ENCODE results near the gene MKLN1. TPM values are rescaled to one million over a fixed set of nuclear protein-coding genes. Genes with fewer than 3 reads are reported as not detected.

The MKLN1 gene
- total RNA-seq, 1 donor from 2014 or later, result 66.3 TPM

DNA sequence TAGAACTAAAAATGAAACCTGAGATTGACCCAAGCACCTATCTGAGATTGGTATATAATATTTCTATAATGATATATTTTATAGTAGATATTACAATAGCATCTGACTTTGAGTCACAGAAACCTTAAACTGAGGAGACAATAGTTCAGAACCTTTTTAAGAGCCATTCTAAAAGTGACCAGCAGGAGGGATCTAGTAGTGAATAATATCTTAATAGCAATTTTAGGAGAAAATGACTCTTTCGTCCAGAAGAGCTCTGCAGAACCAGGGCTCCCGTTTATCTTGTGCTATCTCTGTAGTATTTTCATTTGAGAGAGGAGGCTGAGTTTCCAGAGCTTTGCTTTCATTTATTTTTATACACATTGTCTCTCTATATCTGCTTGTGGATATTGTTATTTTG is 160.7 kb downstream of the MKLN1 start:
- DNase-seq (ENCODE audit: low spot score), result no peak
- no peak overlapping the region for H3K27ac Mint-ChIP-seq (ENCODE audit: unreplicated experiment)
- TF ChIP-seq, protein P1, sequence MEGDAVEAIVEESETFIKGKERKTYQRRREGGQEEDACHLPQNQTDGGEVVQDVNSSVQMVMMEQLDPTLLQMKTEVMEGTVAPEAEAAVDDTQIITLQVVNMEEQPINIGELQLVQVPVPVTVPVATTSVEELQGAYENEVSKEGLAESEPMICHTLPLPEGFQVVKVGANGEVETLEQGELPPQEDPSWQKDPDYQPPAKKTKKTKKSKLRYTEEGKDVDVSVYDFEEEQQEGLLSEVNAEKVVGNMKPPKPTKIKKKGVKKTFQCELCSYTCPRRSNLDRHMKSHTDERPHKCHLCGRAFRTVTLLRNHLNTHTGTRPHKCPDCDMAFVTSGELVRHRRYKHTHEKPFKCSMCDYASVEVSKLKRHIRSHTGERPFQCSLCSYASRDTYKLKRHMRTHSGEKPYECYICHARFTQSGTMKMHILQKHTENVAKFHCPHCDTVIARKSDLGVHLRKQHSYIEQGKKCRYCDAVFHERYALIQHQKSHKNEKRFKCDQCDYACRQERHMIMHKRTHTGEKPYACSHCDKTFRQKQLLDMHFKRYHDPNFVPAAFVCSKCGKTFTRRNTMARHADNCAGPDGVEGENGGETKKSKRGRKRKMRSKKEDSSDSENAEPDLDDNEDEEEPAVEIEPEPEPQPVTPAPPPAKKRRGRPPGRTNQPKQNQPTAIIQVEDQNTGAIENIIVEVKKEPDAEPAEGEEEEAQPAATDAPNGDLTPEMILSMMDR (IDR thresholded peaks at IDR 0.05; ENCODE audit: unreplicated experiment), result peak; percentile 47
- peaks cover 49% of the 10 kb centered on the region for H3K4me1 Mint-ChIP-seq (ENCODE audit: unreplicated experiment)
- H3K9me3 Mint-ChIP-seq (ENCODE audit: unreplicated experiment), result no peaks in the 10 kb centered on the region
- peaks cover 4% of the 10 kb centered on the region for H3K36me3 Mint-ChIP-seq (ENCODE audit: low read depth, unreplicated experiment)
- H3K27me3 Mint-ChIP-seq (ENCODE audit: unreplicated experiment), result peaks cover 2% of the 10 kb centered on the region
- no peak overlapping the region for H3K4me3 Mint-ChIP-seq (ENCODE audit: unreplicated experiment)

DNA sequence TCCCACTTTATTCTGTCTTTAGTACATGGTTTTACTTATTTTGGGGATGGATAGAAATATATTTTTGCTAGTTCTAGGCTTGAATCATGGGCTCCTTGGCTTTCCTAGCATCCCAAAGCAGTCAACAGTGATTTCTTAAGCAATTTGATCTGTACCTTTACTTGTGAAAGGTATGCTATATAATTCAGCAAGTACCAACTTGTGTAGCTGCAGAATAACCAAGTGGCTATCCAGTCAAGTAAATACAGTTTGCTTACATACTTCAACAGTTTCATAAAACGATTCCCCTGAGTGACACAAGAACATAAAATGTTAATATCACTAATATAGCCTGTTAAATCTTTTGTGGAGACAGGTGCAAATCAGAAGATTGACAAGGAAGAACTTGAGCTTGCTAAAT is 161.5 kb downstream of the MKLN1 start:
- Mint-ChIP-seq H3K27me3 (ENCODE audit: unreplicated experiment) (peaks cover 2% of the 10 kb centered on the region), H3K9me3 (ENCODE audit: unreplicated experiment) (no peaks in the 10 kb centered on the region), H3K27ac (ENCODE audit: unreplicated experiment) (no peak overlapping the region), H3K4me1 (ENCODE audit: unreplicated experiment) (peaks cover 48% of the 10 kb centered on the region), H3K36me3 (ENCODE audit: low read depth, unreplicated experiment) (peaks cover 4% of the 10 kb centered on the region), H3K4me3 (ENCODE audit: unreplicated experiment) (no peak overlapping the region)
- TF ChIP-seq, protein P1 (IDR thresholded peaks at IDR 0.05; ENCODE audit: unreplicated experiment), result no peak
- DNase-seq (ENCODE audit: low spot score), result no peak

- Mint-ChIP-seq H3K4me3 (ENCODE audit: unreplicated experiment) (no peak overlapping the region), H3K36me3 (ENCODE audit: low read depth, unreplicated experiment) (peaks cover 4% of the 10 kb centered on the region), H3K9me3 (ENCODE audit: unreplicated experiment) (no peaks in the 10 kb centered on the region), H3K27ac (ENCODE audit: unreplicated experiment) (no peak overlapping the region), H3K27me3 (ENCODE audit: unreplicated experiment) (peaks cover 2% of the 10 kb centered on the region), H3K4me1 (ENCODE audit: unreplicated experiment) (peaks cover 48% of the 10 kb centered on the region)
- DNase-seq (ENCODE audit: low spot score), result no peak
- TF ChIP-seq, protein P1 (IDR thresholded peaks at IDR 0.05; ENCODE audit: unreplicated experiment), result no peak
Observed at GRCh38 chr7:131489881-131490280, 162.2 kb downstream of the MKLN1 start.

DNA sequence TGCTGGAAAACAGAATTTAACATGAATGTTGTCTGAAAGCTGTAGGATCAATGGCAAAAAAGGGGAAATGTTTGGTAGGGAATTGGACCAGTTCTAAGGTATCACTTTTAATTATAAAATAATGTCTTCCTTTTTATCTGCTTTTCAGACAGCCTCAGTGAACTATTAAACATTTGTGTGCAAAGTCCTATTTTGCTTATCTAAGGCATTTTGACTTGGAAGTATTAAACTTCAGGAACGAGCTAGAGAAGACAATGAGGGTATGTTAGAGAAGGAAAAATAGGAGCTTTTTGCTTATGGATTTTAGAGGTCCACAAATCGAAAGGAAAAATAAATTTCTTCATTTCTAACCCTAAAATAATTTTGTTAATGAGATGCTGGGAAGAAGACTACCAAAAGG is 165.4 kb downstream of the MKLN1 start:
- no peaks in the 10 kb centered on the region for H3K27me3 Mint-ChIP-seq (ENCODE audit: unreplicated experiment)
- H3K9me3 Mint-ChIP-seq (ENCODE audit: unreplicated experiment), result no peaks in the 10 kb centered on the region
- H3K36me3 Mint-ChIP-seq (ENCODE audit: low read depth, unreplicated experiment), result peaks cover 17% of the 10 kb centered on the region
- H3K4me3 Mint-ChIP-seq (ENCODE audit: unreplicated experiment), result no peak overlapping the region
- no peak for DNase-seq (ENCODE audit: low spot score)
- peaks cover 47% of the 10 kb centered on the region for H3K4me1 Mint-ChIP-seq (ENCODE audit: unreplicated experiment)
- H3K27ac Mint-ChIP-seq (ENCODE audit: unreplicated experiment), result no peak overlapping the region
- TF ChIP-seq, protein P1 (IDR thresholded peaks at IDR 0.05; ENCODE audit: unreplicated experiment), result no peak

DNA sequence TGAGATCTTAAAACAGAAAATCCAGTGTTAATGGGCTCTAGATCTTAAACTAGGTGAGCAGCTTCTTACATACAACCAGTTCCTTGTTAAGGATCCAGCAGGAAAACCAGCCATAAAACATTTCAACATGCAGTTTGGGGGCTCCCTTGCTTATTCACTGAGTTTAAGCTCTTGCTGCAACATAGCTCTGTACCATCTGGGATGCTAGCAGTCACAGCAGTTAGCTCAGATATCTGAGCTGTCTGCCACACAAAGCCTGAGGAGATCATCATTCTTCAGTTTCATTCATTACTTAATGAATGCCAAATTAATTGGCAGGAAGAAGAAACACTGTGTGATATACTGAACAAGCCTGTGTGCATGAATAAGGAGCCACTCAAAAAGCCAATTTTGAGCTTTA is 165.9 kb downstream of the MKLN1 start:
- H3K27ac Mint-ChIP-seq (ENCODE audit: unreplicated experiment), result no peak overlapping the region
- TF ChIP-seq, protein P1 (IDR thresholded peaks at IDR 0.05; ENCODE audit: unreplicated experiment), result no peak
- H3K4me1 Mint-ChIP-seq (ENCODE audit: unreplicated experiment), result peaks cover 47% of the 10 kb centered on the region
- DNase-seq (ENCODE audit: low spot score), result no peak
- no peaks in the 10 kb centered on the region for H3K9me3 Mint-ChIP-seq (ENCODE audit: unreplicated experiment)
- peaks cover 22% of the 10 kb centered on the region for H3K36me3 Mint-ChIP-seq (ENCODE audit: low read depth, unreplicated experiment)
- no peak overlapping the region for H3K4me3 Mint-ChIP-seq (ENCODE audit: unreplicated experiment)
- H3K27me3 Mint-ChIP-seq (ENCODE audit: unreplicated experiment), result no peaks in the 10 kb centered on the region
